AG08395 (cell line): ENCODE measurements around the gene WNT10A.
"Not testable (repeated sequence)": the region's sequence is repeated elsewhere in the genome, so short reads cannot be mapped to it uniquely, and the experiment has no call there.

Experiments
- DNase-seq: peaks from one replicate; pipeline ENCODE4 v3.0.0; 2012; ENCODE audit warnings: mixed read lengths, low spot score

Gene WNT10A

GRCh38 chr2:218893349-218894150 lies 12.9 kb downstream of the WNT10A start:
- DNase-seq: no peak

DNA sequence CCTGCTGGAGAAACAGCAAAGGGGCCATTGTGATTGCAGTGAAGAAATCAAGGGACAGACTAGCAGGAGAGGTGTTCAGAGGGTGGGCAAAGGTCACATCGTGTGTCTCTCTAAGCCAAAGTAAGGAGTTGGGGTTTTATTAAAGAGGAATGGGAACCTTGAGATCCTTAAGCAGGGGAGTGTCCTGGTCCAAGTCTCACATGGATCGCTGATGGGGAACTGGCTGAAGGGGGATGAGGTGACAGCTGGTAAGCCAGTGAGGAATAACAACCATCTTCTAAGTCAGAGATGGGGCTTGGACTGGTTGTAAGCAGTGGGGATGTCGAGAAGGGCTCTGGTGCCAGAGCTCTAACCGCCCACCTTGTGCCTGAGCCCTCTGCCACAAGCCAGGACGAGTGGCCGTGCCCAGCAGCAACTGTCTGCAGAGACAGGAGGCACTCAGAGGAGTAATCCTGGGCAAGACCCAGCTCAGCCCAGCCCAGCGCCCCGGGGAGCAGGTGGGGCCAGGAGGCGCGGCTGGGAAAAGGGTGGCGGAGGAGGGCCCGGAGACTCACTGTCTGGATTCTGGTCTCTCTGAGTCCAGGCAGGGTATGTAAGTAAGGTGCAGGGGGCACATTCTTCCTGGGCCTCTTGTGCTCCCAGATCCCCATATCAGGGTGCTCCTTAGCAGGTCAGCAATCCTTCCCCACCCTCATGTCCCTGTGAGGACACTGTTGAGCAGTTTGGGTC lies 13.7 kb downstream of the WNT10A start:
- no peak for DNase-seq

DNA sequence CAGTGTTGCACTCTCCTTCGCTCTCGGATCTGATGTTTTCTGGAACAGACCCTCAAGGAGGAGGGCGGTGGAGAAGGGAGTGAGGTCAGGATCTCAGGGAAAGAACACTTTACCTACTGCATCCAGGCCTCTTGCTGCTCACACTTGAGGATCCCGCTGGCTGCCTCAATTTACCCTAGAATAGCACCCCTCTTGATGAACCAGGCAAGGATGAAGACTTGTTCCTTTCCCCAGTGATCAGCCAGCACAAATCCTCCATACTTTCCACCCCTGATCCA lies 14.2 kb downstream of the WNT10A start:
- DNase-seq: no peak

- DNase-seq: no peak
Observed at GRCh38 chr2:218895326-218895725, 14.7 kb downstream of the WNT10A start.

GRCh38 chr2:218895759-218896500 lies 15.3 kb downstream of the WNT10A start:
- no peak for DNase-seq

GRCh38 chr2:218896501-218897393 lies 16.1 kb downstream of the WNT10A start:
- no peak for DNase-seq

DNA sequence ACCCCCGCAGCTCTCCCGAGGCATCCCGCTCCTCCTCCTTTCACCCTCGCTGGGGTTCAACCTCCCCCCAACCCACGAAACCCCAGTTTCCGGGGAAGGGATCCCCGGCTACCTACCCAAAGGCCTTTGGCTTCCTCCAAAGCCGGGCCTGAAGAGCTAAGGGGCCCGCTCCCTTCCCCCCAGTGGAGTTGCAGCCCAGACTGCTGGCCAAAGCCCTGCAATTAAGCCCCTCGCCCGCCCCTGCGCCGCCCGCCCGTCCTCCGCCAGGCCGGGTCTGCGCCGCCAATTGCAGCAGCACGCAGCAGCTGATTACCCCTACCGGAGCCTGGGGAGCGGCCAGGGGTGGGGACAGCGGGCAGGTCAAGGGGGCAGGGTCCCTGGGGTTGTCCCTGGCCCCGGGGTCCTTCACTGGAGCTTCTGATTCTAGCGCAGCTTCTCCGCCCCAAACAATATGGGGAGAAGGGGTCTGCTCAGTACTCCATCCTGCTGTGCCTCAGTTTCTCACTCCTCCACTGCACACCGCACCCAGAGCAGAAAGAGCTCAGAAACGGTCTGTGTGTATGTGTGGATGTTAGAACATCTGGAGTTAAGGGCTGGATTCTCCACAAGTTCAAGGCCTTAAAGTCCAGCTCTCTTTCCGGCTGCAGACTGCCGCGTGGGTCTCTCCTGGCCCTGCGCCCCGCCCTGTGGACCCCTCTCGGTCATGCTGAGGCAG lies 16.9 kb downstream of the WNT10A start:
- DNase-seq: no peak

DNA sequence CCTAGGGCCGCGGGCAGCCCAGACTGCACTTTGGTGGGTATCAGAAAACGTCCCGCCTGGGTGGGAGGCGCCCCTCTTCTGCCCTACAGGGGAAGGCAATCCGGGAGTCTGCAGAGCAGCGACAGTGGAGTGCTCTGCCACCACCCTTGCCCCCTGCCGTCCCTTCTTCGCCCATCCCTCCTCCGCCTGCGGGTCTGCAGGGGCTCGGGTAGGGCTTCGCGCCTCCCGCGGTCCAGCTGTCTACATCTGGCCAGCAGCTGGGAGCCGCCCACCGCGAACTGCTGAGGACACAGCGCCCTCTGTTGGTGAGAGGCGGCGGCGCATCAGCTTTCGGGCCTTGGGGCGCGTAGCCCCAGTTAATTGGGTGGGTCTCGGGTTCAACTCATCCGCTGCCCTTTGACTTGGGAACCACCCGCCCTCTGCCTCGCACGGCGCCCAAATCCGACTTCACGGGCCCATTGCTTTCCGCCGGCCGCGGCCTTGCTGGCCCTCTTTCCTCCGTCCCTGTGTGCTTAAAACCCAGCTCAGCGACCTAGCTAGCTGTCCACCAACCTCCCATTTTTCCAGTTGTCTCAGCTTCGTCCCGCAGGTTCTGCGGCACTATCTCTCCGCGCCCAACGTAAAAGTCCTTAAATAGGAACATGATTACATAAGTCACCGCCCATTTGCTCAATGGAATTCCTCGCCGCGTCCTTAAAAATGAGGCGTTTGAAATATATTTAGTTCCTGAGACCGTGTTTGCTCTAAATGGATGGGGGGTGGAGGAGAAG lies 17.6 kb downstream of the WNT10A start:
- peak; percentile 65 for DNase-seq

DNA sequence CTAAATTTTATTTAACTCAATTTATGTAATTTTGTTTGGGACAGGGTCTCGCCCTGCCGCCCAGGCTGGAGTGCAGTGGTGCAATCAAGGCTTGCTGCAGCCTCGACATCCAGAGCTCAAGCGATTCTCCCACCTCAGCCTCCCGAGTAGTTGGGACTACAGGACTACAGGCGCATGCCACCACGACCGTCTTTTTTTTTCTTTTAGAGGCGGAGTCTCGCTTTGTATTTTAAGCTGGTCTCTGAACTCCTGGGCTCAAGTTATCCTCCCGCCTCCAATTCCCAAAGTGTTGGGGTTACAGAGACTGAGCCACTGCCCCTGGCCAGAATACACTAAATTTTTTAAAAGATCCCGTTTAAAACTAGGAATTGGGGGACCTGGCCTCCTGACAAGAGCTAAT lies 18.5 kb downstream of the WNT10A start:
- no peak for DNase-seq

DNA sequence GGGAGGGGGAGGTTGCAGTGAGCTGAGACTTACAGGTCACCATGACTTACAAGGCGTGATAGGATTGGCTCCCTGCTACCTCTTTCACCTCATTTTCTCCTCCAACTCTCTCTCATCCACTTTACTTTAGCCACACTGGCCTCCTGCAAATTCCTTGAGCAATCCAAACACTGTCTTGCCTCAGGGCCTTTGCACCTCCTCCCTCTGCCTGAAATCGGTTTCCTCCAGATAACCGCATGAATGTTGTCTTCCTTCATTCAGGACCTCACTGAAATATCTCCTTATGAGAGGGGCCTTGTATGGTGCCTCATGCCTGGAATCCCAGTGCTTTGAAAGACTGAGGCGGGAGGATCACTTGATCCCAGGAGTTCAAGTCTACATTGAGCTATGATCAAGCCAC lies 21.8 kb downstream of the WNT10A start:
- no peak for DNase-seq

DNA sequence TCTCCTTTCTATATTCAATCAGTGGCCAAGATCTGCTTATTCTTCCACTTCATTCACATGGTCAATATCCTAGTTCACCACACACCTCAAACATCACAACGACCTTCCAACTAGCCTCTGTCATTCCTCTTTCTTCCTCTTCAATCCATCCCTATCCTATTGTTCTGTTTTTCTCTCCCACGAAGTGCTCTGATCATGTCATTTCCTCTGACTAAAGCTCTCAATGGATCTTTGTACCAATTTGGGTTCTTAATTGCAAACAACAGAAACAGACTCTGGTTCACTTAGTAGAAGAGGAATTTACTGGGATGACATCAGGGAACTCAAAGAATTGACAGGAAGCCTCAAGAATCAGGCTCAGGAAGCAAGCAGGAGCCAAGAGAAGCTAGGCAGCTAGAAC lies 23.5 kb downstream of the WNT10A start:
- DNase-seq: no peak

- DNase-seq: peak; percentile 93
Observed at GRCh38 chr2:218908721-218909619, 28.3 kb downstream of the WNT10A start.

DNA sequence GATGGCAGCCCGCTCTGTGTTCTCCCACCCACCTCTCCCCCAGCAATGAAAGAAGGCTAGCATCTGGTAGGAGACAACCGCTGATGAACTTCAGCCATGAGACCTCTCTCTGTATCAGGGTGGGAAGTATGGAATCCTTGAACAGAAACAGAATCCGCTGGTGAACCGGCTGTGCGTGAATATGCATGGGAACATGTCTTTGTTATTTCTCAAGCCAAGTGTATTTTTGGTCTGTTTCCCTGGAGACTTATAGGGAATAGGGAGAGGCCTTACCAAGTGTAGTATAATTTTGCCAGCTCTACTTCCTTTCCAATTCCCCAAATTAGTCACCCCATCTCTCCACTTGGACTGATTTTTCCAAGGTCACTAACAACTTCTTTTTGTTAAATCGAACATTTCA lies 30.1 kb downstream of the WNT10A start:
- DNase-seq: no peak

DNA sequence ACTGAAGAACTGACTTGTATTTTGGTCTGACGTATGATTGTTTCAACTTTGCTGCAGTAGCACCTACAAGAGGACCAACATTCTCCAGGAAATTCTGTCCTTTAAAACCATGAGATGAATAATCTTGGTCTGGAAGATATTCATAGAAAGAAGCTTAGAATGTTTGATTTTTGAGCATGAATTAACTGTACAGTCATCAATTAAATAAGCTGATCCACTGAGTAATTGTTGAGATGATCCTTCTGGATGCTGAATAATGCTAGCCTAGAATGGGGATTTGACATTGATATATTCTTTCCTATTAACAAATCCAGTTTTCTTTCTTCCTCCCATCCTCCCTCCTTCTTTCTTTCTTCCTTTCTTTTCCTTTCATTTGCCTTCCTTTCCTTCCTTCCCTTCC lies 39.9 kb downstream of the WNT10A start:
- no peak for DNase-seq

DNA sequence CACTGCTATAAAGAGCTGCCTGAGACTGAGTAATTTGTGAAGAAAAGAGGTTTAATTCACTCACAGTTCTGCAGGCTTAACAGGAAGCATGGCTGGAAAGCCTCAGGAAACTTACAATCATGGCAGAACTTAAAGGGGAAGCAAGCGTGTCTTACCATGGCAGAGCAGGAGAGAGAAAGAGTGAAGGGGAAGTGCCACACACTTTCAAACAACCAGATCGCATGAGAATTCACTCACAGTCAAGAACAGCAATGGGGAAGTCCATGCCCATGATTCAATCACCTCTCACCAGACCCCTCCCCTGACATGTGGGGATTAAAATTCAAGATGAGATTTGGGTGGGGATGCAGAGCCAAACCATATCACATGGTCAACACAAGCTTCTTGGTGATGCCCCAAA lies 44.1 kb downstream of the WNT10A start:
- DNase-seq: no peak

DNA sequence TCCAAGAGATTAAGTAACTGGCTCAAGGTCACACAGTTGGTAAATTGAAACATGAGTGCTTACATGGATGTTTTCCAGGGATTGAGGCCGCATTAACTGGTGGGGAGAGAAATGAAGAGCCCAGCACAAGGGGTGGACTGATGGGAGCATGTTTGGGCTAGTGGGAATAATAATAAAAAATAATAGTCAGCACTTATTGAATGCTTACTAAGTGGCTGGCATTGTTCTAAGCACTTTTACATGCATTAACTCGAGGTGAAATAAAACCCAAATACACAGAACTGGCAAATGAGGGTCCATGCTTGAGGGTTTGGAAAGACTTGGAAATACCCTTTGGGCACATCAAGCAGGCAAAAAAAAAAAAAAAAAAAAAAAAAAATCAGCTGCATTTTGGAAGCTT lies 44.8 kb downstream of the WNT10A start:
- DNase-seq: no peak

- no peak for DNase-seq
Observed at GRCh38 chr2:218927422-218927821, 46.8 kb downstream of the WNT10A start.

DNA sequence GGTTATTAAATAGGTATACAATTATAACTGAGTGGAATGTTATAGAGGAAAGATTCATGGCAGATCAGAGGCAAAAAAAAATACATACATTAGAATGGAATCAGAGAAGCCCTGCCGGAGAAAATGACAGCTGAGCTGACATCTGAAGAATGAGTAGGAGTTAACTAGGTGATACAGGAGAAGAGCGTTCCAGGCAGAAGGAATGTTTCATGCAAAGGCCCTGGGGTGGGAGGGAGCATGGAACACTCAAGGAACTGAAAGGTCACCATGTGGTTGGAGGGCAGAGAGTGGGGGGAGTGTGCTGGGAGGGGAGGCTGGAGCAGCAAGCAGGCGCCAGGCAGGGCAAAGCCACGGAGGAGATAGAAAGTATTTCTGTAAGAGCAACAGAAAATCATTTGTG lies 47.2 kb downstream of the WNT10A start:
- DNase-seq: no peak

- not testable (repeated sequence) for DNase-seq
Observed at GRCh38 chr2:218930488-218930887, 49.8 kb downstream of the WNT10A start.

- DNase-seq: not testable (repeated sequence)
Observed at GRCh38 chr2:218931751-218932150, 51.1 kb downstream of the WNT10A start.
